ENCODE results near the gene VGLL3. TPM values are rescaled to one million over a fixed set of nuclear protein-coding genes. Genes with fewer than 3 reads are reported as not detected.

The VGLL3 gene
- total RNA-seq, 1 experiment from 2014 or later, result under 0.01 TPM

DNA sequence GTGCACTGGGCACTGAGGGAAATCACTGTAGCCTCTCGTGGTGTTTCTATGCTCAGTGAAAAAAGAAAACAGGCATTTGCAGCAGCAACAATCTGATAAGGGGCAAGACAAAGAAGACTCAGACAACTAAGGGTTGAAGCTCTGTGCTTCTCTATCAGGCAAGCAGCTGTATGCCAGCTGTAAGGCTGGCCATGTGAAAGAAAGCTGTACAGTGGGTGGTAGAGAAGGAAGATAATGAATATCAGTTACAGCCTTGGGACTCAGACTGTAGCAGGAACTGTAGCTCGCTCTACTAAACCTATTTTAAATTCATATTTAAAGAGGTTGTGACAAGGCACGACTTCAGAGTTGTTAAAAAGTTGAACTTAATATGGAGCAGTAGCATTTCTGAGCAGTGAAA lies 76.3 kb downstream of the VGLL3 start:
- in situ Hi-C loops (cut with HindIII; ENCODE audit: low pct_unique_long_range_greater_than_20kb, low sequenced_read_pairs), result no loop called here
- DNase-seq (ENCODE audit: low read depth), result no peak

DNA sequence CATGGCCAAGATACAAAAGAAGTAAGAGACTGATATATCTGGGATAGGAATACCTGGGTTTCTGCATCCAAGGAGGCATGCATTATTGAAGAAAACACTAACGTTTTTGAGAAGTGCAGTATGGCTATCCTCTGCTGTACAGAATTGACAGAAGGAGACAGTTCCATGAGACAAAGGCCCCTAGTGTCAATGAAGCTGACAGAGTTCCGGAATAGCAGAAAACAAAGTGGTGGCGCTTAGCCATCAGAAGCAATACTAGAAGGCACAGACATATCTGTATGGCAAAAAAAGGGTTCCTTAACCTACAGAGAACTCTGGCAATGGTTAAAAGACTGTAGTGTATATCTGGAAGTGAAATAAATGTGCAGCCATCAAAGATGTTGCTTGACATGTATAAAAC lies 77.8 kb downstream of the VGLL3 start:
- DNase-seq (ENCODE audit: low read depth), result no peak
- in situ Hi-C loops (cut with HindIII; ENCODE audit: low pct_unique_long_range_greater_than_20kb, low sequenced_read_pairs), result no loop called here

DNA sequence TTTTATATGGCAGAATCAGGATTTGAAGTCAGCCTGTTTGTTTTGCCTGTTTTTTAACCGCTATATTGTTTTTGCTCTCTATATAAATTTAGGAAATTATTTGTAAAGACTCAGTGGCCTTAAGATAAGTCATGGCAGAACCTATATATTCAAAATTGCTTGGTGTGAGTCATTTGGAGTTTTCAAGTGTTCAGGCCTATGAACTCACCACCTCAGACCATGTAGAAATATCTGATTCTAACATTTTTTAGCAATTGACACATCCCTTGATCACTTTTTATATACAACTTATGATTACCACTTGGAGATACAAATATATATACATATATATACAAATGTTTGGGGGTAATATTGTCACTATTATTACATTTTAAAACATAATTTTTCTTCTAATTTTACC lies 95.7 kb downstream of the VGLL3 start:
- no peak for DNase-seq (ENCODE audit: low read depth)
- in situ Hi-C loops (cut with HindIII; ENCODE audit: low pct_unique_long_range_greater_than_20kb, low sequenced_read_pairs), result no loop called here

DNA sequence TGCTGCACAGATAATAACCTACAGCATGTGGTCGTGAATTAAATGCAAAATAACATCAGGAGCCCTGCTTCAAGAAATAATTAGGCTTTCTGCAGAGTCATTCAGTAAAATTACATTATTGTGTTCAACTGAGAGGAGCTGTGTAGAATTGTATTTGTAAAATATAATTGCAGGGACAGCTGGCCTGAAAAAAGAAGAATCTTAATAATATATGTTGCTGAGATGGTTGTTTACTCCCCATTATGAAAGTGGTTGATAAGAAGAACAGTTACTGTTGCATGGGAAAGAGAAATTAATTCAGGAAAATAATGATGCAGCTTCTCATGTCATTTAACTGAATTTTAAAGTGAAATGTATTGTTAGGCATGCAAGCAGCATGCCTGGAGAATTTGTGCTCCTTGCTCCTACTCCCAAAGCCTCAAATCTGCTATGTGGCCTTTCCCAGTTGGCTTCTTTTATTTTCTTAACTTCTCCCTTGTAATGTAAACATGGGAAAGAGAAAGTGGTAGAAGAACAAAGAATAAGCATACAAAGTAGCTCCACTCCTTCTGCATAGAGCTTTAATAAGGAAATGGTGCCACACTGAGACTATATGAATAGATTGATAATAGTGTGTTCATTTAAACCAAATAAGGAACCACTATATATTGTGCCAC lies 100.1 kb downstream of the VGLL3 start:
- in situ Hi-C loops (cut with HindIII; ENCODE audit: low pct_unique_long_range_greater_than_20kb, low sequenced_read_pairs), result no loop called here
- no peak for DNase-seq (ENCODE audit: low read depth)

Other genes starting within 250 kb of the VGLL3 start
- 19.3 and 24.4 TPM in 2 replicates for gene CHMP2B, start 236.2 kb upstream of the VGLL3 start, total RNA-seq (2014; rRNA removed; shearing (Covaris generic); ENCODE audit: low replicate concordance)